Measurements from ENCODE around the gene RAPGEF5. TPM values are rescaled to one million over a fixed set of nuclear protein-coding genes. Genes with fewer than 3 reads are reported as not detected.

Gene RAPGEF5
- total RNA-seq, 2 donors from 2014 or later, result 16.7 to 23.2 TPM

- no peak overlapping the region for H3K4me3 Mint-ChIP-seq
- peaks cover 16% of the 10 kb centered on the region for H3K4me1 Mint-ChIP-seq
- Histone ChIP-seq H3K27ac (ENCODE audit: low read depth, low read length) (no peak overlapping the region), H3K9ac (ENCODE audit: extremely low read depth, low read length, poor library complexity, severe bottlenecking) (no peak overlapping the region), H3K9me3 (ENCODE audit: control insufficient read depth, low read length) (no peaks in the 10 kb centered on the region), H3K27me3 (ENCODE audit: control insufficient read depth, insufficient read depth, low read length, poor library complexity, severe bottlenecking) (no peaks in the 10 kb centered on the region), H3K4me3 (ENCODE audit: low read length) (peak overlapping the region; percentile 13), H3K36me3 (ENCODE audit: control insufficient read depth, insufficient read depth, low read length) (no peaks in the 10 kb centered on the region), H3K4me1 (ENCODE audit: control insufficient read depth, insufficient read depth, low read length) (peaks cover 4% of the 10 kb centered on the region)
- H3K9me3 Mint-ChIP-seq, result no peaks in the 10 kb centered on the region
- H3K36me3 Mint-ChIP-seq (ENCODE audit: low read depth), result peaks cover 11% of the 10 kb centered on the region
- DNase-seq, result no peak
- WGBS, 2 experiments (ENCODE audit: insufficient coverage in 1 of 2, insufficient read length in 1 of 2), result 100% methylated on average over 1 of the region's 2 CpGs; no CpG with 5 or more reads in 1 of the 2 experiments
- peaks cover 2% of the 10 kb centered on the region for H3K27me3 Mint-ChIP-seq (ENCODE audit: insufficient read depth)
- TF ChIP-seq, protein P1, sequence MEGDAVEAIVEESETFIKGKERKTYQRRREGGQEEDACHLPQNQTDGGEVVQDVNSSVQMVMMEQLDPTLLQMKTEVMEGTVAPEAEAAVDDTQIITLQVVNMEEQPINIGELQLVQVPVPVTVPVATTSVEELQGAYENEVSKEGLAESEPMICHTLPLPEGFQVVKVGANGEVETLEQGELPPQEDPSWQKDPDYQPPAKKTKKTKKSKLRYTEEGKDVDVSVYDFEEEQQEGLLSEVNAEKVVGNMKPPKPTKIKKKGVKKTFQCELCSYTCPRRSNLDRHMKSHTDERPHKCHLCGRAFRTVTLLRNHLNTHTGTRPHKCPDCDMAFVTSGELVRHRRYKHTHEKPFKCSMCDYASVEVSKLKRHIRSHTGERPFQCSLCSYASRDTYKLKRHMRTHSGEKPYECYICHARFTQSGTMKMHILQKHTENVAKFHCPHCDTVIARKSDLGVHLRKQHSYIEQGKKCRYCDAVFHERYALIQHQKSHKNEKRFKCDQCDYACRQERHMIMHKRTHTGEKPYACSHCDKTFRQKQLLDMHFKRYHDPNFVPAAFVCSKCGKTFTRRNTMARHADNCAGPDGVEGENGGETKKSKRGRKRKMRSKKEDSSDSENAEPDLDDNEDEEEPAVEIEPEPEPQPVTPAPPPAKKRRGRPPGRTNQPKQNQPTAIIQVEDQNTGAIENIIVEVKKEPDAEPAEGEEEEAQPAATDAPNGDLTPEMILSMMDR (conservative IDR thresholded peaks at IDR 0.05), result no peak
- H3K27ac Mint-ChIP-seq, result no peak overlapping the region
Observed at GRCh38 chr7:22278660-22279059, 78.3 kb downstream of the RAPGEF5 start.

DNA sequence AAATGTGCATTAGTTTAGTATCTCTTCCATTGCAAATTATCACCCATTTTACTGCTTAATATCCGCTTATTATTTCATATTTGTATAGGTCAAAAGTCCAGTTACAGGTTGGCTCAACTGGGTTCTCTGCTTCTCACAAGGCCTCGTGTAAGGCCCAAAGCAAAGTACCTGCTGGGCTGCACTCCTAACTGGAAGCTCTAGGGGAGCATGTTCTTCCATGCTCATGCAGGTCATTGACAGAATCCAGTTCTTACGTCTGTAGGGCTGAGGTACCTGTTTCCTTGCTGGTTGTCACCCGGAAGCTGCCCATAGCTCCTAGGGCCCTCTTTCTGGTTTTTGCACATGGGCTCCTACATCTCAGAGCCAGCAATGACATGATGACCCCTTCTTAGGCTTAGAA lies 79.6 kb downstream of the RAPGEF5 start:
- peaks cover 16% of the 10 kb centered on the region for H3K4me1 Mint-ChIP-seq
- peaks cover 11% of the 10 kb centered on the region for H3K36me3 Mint-ChIP-seq (ENCODE audit: low read depth)
- Histone ChIP-seq H3K36me3 (ENCODE audit: control insufficient read depth, insufficient read depth, low read length) (no peaks in the 10 kb centered on the region), H3K4me1 (ENCODE audit: control insufficient read depth, insufficient read depth, low read length) (peaks cover 4% of the 10 kb centered on the region), H3K4me3 (ENCODE audit: low read length) (no peak overlapping the region), H3K27me3 (ENCODE audit: control insufficient read depth, insufficient read depth, low read length, poor library complexity, severe bottlenecking) (no peaks in the 10 kb centered on the region), H3K9me3 (ENCODE audit: control insufficient read depth, low read length) (no peaks in the 10 kb centered on the region), H3K27ac (ENCODE audit: low read depth, low read length) (no peak overlapping the region), H3K9ac (ENCODE audit: extremely low read depth, low read length, poor library complexity, severe bottlenecking) (no peak overlapping the region)
- TF ChIP-seq, protein P1 (conservative IDR thresholded peaks at IDR 0.05), result peak; percentile 53
- no peak overlapping the region for H3K4me3 Mint-ChIP-seq
- H3K27me3 Mint-ChIP-seq (ENCODE audit: insufficient read depth), result peaks cover 2% of the 10 kb centered on the region
- DNase-seq, result no peak
- 95 to 100% methylated on average over 4 of the region's 4 CpGs for WGBS, 2 experiments (ENCODE audit: insufficient coverage in 1 of 2, insufficient read length in 1 of 2)
- no peaks in the 10 kb centered on the region for H3K9me3 Mint-ChIP-seq
- H3K27ac Mint-ChIP-seq, result no peak overlapping the region

DNA sequence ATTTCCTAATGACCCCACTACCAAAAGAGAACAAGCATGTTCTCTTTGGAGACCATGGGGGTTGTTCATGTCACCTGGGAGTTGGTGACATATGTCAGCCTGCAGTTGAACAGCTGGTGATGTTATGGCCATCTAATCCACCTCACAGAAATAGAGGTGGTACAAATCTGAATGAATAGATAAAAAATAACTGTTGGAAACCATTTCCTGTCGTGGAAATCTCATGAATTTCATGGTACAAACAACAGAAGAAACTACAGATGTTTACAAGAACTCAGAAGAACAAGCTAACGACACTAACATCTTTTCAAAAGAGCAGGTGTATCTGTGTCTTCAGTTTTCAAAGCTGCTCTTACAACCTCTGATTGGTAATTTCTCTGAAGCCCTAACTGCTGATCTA lies 81.3 kb downstream of the RAPGEF5 start:
- Histone ChIP-seq H3K9ac (ENCODE audit: extremely low read depth, low read length, poor library complexity, severe bottlenecking) (no peak overlapping the region), H3K36me3 (ENCODE audit: control insufficient read depth, insufficient read depth, low read length) (no peaks in the 10 kb centered on the region), H3K4me1 (ENCODE audit: control insufficient read depth, insufficient read depth, low read length) (peaks cover 4% of the 10 kb centered on the region), H3K27ac (ENCODE audit: low read depth, low read length) (no peak overlapping the region), H3K27me3 (ENCODE audit: control insufficient read depth, insufficient read depth, low read length, poor library complexity, severe bottlenecking) (no peaks in the 10 kb centered on the region), H3K9me3 (ENCODE audit: control insufficient read depth, low read length) (peaks cover under 1% of the 10 kb centered on the region), H3K4me3 (ENCODE audit: low read length) (no peak overlapping the region)
- 81 to 92% methylated on average over 2 of the region's 2 CpGs for WGBS, 2 experiments (ENCODE audit: insufficient coverage in 1 of 2, insufficient read length in 1 of 2)
- TF ChIP-seq, protein P1 (conservative IDR thresholded peaks at IDR 0.05), result no peak
- no peak for DNase-seq
- Mint-ChIP-seq H3K36me3 (ENCODE audit: low read depth) (peaks cover 11% of the 10 kb centered on the region), H3K4me3 (no peak overlapping the region), H3K4me1 (peaks cover 19% of the 10 kb centered on the region), H3K27ac (no peak overlapping the region), H3K9me3 (no peaks in the 10 kb centered on the region), H3K27me3 (ENCODE audit: insufficient read depth) (peaks cover 2% of the 10 kb centered on the region)
